GM19397 (cell line): ENCODE data around the gene LGALS3BP.

ENCODE experiments used
- ATAC-seq: cut with Tn5 transposase; IDR thresholded peaks from one replicate; pipeline ENCODE4 v1.9.1; 2021; ENCODE audit warnings: mild to moderate bottlenecking, moderate library complexity; ENCODE audit not compliant: unreplicated experiment

The LGALS3BP gene

DNA sequence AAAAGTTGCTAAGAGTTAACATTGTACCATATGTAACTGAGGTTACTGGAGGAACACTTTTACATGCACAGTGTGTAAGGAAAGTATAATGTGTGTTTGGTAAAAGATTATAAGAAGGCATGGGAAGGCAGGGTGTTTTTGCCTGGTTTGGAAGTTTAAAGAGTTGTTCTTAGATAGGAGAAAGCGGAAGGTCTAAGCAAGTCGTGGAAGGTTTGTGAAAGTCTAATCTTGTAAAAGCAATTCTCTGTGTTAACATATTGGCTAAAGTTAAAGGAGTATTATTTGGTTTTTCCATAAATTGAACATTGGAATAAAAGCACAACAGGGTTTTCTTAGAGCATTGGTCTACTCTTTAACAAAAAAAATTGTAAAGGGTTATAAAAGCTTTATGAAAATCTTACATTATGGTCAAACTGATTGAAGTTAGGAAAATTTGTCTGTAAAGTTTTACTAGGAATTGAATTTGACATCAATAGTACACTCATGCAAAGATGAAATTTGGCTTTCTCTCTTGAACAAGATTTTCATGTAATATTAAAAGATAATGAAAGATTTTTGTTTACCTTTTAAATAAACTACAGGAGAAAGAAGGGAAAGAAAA lies 34.5 kb upstream of the LGALS3BP start:
- ATAC-seq: no peak

DNA sequence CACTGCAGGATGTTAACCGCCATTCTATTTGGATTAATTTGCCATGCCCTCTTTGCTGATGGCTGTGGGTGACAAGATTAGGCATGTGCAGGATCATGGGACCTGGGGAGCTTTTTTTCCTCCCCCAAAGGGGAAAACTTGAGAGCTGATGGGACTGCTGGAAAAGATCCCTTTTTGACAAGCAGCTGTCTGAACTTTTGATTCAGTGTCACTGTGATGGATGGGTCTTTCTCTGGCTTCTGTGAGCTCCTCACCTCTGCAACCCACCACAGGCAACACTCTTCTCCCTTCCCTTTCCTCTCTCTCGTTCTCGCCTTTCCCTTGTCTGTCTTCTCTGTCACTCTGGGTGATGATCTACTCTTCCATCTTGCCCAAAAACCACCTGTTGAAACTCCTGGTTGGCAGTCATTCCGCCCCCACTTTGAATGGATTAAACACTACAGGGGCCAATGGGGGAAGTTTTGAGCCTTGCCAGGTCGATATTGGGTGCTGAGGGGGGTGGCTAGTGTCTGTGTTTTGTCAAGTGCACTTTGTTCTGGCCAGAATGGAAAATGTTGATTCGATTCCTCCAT lies 32.9 kb upstream of the LGALS3BP start:
- no peak for ATAC-seq

DNA sequence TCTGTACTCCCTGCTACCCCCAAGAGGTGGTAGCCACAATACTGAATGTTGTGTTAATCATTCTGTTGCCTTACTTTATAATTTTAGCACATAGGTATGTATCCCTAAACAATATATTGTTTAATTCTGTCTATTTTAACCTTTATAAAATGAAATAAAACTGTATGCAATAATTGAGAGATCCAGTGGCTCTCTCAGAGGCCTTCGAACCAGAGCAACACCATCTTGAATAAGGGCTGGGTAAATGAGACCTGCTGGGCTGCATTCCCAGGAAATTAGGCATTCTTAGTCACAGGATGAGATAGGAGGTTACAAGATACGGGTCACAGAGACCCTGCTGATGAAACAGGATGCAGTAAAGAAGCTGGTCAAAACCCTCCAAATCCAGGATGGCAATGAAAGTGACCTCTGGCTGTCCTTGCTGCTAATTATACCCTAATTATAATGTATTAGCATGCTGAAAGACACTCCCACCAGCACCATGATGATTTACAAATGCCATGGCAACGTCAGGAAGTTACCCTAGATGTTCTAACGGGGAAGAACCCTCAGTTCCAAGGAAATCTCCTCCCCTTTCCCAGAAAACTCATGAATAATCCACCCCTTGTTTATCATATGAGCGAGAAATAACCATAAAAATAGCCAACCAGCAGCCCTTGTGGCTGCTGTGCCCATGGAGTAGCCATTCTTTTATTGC lies 31.9 kb upstream of the LGALS3BP start:
- ATAC-seq: no peak

DNA sequence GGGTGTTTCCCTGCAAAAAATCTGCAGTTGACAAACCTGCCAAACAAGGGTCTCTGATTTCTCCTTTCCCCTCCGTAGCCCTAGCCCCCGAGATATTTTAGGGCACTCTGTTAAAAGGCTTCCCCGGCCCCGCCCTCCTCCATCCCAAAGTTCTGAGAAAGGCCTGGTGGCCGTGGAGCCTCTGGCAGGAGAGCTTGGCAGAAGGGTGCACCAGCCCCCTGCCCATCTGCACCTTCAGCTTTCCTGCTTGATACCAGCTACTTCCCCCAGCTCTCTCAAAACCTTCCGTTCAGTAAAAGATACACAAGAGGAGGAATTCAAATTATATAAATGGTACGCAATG lies 30.6 kb upstream of the LGALS3BP start:
- no peak for ATAC-seq

DNA sequence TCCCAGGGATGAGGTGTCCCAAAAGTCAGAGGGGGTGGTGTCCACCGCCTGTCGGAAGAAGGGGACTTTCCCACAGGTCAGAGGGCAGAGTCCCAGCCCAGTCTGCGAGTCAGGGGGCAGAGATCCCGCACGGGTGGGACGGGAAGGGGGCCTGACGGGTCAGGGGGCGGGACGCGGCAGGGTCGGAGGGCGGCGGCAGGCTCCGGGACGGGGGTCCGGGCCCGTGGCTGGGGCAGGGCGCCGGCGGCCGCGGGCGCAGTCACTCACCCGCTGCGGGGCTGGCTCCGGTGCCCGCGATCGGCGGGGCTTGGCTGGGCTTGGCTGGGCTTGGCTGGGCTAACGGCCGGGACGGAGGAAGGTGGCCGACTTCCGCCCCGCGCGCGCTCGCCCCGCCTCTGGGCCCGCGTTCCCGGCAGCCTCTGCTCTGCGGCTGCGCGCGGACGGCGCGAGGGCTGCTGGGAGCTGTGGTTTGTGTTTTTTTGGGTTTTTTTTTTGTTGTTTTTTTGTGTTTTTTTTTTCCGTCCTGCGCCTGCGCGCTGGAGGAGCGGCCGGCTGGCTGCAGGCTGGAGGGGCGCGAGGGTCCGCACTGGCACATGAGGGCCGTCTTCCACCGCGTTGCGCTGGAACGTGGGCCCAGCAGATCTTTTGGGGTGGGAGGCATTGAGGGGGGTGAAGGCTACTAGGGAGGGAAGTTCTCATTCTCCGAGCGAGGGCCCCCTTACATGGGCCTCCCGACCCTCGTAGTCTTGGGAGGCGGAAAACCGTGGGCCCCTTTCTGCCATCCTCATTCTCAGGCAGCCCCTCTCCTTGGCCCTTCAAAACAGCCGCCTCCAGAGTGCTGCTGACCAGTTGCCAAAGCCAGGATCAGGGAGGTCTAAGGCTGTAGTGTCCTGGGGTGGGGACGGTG lies 29.9 kb upstream of the LGALS3BP start, which contains the start of gene CANT1:
CANT1 (minus strand) TSS at position 368 of the 907 bp plus-strand sequence. CDS start 12,142 bp downstream, outside the sequence.
- ATAC-seq: peak; percentile 91

DNA sequence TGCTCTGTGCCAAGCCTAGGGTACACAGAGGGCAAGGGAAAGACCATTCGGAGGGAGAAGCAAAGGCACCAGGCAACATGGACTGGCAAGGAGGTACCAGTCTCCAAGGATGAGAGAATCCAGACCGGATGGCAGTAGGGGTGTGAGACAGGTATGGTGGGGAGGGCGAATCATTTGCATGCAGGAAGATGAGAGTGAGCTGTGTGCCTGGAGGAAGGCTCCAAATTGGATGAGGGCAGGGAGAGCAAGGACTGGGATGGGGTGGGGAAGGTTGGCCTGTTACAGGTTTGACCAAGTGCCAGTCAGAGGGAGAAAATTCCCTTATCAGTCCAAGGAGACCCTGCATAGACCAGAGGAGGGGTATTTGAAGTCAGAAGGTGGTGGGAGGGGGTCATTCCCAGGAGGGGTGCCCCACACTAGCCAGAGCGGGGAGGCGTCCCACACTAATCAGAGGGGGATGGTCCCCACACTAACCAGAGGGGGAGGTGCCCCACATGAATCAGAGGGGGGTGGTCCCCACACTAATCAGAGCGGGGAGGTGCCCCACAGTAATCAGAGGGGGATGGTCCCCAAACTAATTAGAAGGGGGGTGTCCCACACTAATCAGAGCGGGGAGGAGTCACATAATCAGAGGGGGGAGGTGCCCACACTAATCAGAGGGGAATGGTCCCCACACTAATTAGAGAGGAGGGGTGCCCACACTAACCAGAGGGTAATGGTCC lies 29.1 kb upstream of the LGALS3BP start:
- ATAC-seq: no peak

DNA sequence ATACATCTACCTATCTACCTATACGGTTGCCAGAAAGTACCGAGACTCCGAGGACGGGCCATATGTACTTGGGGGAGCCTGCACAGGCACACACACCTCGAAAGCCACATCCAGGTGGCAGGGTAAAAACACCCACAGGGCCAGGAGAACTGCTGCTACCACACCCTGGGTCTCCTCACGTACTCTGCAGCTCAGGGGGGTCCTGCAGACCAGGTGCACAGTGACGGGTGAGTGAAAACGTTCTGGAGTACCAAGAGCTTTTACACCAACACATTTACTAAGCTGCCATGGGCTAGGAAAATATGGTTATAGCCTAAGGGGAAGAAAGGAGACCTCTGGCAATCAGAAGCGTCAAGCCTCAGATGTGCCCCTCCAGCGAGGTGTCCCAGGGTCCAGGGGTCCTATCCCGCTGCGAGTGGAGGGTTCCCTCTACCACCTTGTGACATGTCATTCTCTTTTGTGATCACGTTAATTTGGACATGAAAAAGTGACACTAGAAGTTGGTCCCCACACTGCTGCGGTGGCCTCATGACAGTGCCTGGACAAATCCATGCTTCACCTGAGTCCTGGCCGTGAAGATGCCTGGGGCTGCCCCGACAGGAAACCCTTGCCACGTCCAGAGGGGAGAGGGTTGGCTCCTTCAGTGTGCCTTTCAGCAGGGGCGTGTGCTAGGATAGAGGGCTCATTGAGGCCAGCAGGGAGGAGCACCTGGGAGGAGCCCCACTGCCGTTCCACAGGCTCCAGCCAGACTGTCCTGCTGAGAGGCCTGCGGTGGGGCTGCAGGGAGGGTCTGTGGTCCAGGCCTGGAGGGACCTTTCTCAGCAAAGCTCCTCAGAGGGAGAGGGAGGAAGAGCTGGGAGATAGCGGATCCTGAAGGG lies 28.0 kb upstream of the LGALS3BP start:
- no peak for ATAC-seq

DNA sequence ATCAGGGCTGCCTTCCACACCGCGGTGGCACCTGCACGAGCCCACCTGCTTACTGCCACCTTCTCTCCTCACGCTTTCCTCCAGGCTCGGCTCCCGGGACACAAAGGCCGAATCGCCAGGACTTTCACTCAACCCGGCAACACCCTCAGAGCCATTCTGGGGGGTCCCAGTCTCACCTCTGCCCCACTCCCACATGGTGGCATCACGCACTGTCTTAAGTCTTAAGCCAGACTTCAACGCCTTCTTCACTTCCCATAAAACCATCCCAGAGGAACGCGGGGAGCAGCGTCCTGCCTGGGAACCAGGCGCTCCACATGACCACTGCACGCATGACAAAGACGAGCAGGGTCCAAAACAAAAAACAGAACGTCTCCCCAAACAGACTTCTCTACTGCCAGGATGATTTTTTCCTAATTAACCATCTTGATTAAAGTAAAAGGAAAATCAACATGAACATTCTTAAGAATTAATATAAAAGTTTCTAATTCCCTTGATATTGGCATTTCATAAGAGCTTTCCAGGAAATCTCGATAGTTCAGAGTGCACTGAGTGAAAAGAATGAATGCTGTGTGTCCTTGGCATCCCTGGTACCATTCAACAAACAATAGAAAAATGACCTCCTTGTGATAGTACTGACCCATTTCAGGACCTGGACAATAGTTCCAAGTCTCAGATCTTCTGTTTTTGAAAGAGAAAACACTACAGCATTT lies 27.2 kb upstream of the LGALS3BP start:
- ATAC-seq: no peak

DNA sequence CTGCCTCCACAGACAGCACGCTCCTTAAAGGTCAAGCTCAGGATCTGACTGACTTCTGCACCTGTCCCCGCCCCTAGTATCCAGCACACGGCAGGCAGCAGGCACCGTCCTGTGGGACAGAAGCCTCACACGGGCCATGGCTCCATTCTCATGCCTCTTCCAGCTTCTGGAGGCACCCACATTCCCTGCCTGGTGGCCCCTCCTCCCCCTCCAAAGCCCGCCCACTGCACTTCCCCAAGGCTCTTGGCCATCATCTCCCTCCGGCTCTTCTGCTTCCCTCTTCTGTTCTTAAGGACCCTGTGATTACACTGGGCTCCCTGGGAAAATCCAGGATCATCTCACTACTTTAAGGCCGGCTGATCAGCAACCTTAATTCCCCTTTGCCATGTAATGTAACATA lies 26.3 kb upstream of the LGALS3BP start:
- no peak for ATAC-seq

DNA sequence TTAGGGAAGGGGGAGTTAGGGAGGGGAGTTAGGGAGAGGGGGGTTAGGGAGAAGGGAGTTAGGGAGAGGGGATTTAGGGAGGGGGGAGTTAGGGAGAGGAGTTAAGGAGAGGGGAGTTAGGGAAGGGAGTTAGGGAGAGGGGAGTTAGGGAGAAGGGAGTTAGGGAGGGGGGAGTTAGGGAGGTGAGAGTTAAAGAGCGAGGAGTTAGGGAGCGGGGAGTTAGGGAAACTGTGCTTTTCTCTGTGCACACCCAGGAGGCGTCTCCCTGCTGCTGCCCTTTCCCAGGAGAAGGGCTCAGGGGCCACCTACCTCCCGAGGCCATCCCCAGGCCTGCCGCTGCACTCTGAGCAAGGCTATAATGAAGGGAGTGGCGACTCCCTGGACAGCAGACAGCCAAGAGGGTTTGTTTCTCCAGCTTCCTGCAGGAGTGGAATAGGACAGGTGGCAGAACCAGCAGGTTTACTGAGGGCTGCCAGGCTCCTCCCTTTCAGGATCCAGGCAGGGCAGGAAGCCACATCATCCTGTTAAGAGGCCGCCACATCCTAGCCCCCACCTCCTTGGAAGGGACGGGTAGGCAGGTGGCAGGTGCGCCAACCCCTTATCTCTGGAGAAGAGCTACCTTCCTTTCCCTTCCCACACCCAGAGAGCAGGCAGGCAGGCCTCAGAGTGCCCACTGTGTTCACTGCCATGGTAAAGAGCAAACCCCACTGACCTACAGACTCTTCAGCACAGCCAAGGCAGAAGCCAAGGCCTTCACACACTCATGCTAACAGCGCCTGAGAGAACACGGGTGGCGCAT lies 25.5 kb upstream of the LGALS3BP start:
- no peak for ATAC-seq

DNA sequence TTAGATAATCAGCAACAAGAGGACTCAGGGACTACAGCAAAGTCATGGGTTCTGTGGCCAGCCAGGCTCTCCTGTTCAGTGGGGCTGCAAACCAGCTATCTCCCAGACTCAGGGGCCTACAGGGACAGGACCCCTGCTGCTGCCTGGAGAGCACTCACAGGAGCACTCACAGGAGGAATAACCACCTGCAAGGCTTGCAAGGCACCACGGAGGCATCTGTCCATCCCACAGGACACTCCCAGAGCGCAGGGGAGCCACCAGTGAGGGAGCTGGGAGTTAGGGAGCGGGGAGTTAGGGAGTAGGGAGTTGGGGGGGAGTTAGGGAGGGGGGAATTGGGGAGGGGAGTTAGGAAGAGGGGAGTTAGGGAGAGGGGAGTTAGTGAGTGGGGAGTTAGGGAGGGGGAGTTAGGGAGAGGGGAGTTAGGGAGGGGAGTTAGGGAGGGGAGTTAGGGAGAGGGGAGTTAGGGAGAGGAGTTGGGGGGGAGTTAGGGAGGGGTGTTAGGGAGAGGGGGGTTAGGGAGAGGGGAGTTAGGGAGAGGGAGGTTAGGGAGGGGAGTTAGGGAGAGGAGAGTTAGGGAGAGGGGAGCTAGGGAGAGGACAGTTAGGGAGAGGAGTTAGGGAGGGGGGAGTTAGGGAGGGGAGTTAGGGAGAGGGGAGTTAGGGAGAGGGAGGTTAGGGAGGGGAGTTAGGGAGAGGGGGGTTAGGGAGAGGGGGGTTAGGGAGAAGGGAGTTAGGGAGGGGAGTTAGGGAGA lies 24.1 kb upstream of the LGALS3BP start:
- ATAC-seq: no peak

DNA sequence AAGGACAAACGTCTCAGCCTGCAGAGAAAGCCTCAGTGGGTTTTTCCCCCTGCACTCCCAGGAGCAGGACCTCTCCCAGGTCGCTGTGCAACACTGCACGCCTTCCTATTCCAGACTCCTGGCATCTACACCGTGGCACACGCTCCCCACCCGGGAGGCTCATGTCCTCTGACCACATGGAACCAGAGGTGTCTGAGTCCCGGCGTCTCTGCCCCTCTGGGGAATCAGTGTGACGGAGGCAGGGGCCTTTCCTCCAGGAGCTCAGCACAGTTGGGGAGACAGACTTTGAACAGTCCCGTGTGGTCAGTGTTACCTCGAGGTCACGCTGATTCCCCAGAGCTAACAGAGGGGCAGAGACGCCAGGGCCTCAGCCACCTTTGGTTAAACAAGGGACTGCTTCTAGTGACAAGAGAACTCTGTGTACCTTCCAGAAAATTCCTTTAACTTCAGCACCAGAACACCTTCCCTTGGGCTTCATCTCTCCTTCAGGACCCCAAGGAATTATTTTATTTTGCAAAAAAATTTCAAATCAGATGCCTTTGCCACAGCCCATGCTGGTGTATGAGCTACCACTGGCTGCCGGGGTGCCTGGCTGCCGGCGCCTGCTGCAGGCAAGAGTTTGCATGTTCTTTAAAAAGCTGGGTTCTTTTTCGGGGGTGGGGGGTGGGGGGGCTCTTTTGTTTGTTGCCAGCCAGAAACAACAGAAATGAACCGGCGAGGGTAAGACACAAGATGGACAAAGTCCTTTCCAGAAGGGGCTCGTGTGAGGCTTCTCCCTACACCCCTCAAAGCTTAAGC lies 23.3 kb upstream of the LGALS3BP start:
- no peak for ATAC-seq

DNA sequence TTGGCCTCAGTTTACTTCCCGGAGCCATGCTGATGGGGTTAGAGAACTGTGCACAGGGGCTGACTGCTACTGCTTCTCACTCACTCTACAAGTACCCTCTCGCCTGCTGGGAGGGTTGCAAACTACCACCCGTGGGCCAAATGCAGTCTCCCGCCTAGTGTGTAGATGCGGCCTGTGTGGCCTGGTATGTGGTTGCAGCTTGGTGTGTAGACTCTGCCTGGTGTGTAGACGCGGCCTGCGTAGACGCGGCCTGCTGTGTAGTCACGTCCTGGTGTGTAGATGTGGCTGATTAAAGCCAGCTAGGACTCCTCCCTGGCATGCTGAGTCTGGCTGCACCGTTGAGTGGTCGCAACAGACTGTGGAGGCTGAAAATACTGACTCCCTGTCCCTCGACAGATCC lies 22.6 kb upstream of the LGALS3BP start:
- no peak for ATAC-seq

DNA sequence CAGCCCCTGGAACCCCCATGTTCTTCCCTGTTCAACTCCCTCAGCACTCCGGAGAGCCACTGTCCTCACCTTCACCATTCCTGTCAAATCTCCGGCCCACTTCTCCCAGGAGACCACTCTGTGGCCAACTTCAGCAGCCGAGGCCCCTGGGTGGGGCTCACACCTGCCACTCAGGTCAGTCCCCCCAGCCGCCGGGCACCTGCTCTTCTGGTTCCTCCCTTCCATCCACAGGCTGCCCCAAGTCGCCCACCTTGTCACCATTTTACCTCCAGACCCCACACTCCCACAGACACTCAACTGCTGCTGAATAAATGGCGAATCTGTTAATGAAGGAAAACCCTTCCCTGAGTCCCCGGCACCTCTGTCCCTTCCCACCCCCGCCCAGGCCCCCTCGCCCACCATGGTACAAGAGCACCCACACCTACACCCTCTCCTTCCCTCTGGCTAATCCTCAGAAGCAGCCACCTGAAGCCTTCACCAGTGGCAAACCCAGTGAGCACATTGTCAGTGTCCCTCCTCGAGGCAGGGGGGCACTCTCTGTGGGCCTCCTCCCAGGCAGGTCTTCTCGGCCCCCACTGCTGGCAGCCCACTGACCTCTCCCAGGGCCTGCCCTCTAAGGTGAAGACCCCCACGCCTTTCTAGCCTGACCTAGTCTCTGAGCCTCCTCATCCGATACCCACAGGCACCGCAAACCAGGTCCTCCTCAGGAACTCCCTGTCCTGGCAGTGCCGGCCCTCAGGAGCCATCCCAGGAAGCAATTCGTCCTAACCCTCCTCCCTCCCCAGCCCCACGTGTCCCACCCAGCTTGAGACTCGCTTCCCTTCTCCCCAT lies 21.7 kb upstream of the LGALS3BP start:
- no peak for ATAC-seq

DNA sequence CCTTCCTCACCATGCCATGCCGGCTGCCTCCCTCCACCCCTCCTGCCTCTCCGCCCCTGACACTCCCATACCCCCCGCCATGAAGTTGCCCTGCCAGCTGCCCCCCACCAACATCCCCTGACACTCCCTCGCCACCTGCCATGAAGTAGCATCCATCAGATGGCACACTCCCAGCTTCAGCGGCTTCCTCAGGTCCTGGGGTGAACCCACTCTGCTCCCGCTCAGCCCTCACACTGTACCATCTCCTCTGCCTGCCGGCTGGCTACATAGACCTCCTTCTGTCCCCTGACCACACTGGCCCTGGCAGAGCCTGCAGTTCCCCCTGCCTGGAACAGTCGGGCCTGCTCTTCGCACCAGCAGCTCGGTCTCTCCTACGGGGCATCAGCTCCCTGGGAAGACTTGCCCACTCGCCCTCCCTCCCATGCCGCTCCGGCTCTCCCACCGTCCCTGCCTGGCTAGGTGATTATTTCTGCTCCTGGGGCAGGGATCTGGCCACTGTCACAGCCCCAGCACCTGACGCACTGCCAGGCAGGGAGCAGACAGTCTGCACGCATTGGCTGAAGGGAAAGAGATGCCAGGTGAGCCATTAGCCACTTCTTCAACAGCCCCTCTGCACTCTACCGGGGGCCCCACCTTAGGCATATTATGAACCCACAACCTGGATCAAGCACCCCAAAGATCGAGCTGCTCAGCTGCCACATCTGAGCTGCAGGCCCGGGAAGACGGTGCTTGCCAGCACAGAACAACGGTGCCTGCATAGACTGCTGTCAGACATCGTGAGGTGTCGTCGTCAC lies 20.9 kb upstream of the LGALS3BP start:
- no peak for ATAC-seq
